Panc1 (cell line): ENCODE measurements around the gene MACF1.

ENCODE experiments used
- CTCF ChIP-seq: fragments of 450-650 bp; IDR thresholded peaks from 2 replicates; pipeline ENCODE4 v1.5.1; 2017; ENCODE audit warnings: mild to moderate bottlenecking
- POLR2AphosphoS5 ChIP-seq: IDR thresholded peaks from 2 replicates; pipeline ENCODE4 v1.6.1; 2012; ENCODE audit warnings: mild to moderate bottlenecking, low read depth, low read length, moderate library complexity
- REST ChIP-seq, 2 experiments: IDR thresholded peaks; 2 replicates each; pipeline ENCODE4 v1.6.1; 2011 to 2012; ENCODE audit warnings: low read depth in 2 of 2, control low read depth in 1 of 2, low read length in 1 of 2, mild to moderate bottlenecking in 1 of 2, moderate library complexity in 1 of 2; ENCODE audit not compliant: insufficient read depth in 1 of 2
- SIN3A ChIP-seq: IDR thresholded peaks from 2 replicates; pipeline ENCODE4 v1.6.1; 2012; ENCODE audit warnings: low read depth, mild to moderate bottlenecking, low read length, moderate library complexity, borderline replicate concordance; ENCODE audit not compliant: insufficient read depth
- TCF7L2 ChIP-seq: IDR thresholded peaks from 2 replicates; pipeline ENCODE4 v1.6.1; 2011; ENCODE audit warnings: mild to moderate bottlenecking, low read depth, low read length, inconsistent platforms

- TF ChIP-seq CTCF (no peak), REST (IDR thresholded peaks at IDR 0.05; ENCODE audit: insufficient read depth in 1 of 2, low read depth in 2 of 2, low read length in 1 of 2) (no peak), POLR2AphosphoS5 (no peak), TCF7L2 (no peak), SIN3A (no peak)
These were observed 237.3 kb downstream of the MACF1 start for GRCh38 chr1:39441797-39442196.
